Neuronal stem cell (in vitro differentiated cells): ENCODE data around the gene DNAH1.

ENCODE experiments used
- DNase-seq: peaks from one replicate; pipeline ENCODE4 v3.0.0-alpha.2; 2013; ENCODE audit warnings: low spot score
- H2AFZ ChIP-seq: one replicate; pipeline ENCODE4 v1.6.1; 2013; ENCODE audit warnings: mild to moderate bottlenecking, low read length, inconsistent platforms
- H2AK5ac ChIP-seq: 2 replicates; pipeline ENCODE4 v1.6.1; 2013; ENCODE audit warnings: low read depth, mild to moderate bottlenecking, inconsistent platforms, low read length, moderate library complexity, mixed read lengths
- H2BK120ac ChIP-seq: 2 replicates; pipeline ENCODE4 v1.6.1; 2013; ENCODE audit warnings: low read depth, mild to moderate bottlenecking, inconsistent platforms, low read length, moderate library complexity, mixed read lengths
- H2BK12ac ChIP-seq: one replicate; pipeline ENCODE4 v1.6.1; 2013; ENCODE audit warnings: low read length, inconsistent platforms
- H2BK15ac ChIP-seq: 2 replicates; pipeline ENCODE4 v1.6.1; 2013; ENCODE audit warnings: mild to moderate bottlenecking, low read length, inconsistent platforms, mixed read lengths
- H2BK5ac ChIP-seq: one replicate; pipeline ENCODE4 v1.6.1; 2013; ENCODE audit warnings: inconsistent platforms, mild to moderate bottlenecking, low read length, moderate library complexity
- H3K14ac ChIP-seq: one replicate; pipeline ENCODE4 v1.6.1; 2013; ENCODE audit warnings: low read length, inconsistent platforms
- H3K18ac ChIP-seq: 2 replicates; pipeline ENCODE4 v1.6.1; 2013; ENCODE audit warnings: low read length, inconsistent platforms
- H3K23ac ChIP-seq: 2 replicates; pipeline ENCODE4 v1.6.1; 2013; ENCODE audit warnings: low read depth, mild to moderate bottlenecking, mixed read lengths, low read length, inconsistent platforms; ENCODE audit not compliant: poor library complexity
- H3K27ac ChIP-seq: replicated peaks from 3 replicates; pipeline ENCODE4 v1.5.1; 2013; ENCODE audit warnings: low read length, inconsistent platforms
- H3K27me3 ChIP-seq, 3 experiments: 2 replicates each; pipeline ENCODE4 v1.6.1; 2013; ENCODE audit warnings: low read length in 3 of 3, mild to moderate bottlenecking in 2 of 3, inconsistent platforms in 1 of 3, low read depth in 1 of 3, mixed read lengths in 1 of 3, moderate library complexity in 1 of 3; ENCODE audit not compliant: control insufficient read depth in 3 of 3, insufficient read depth in 3 of 3
- H3K36me3 ChIP-seq, 2 donors: replicated peaks in 1 of 2; 2 replicates each; pipeline ENCODE4 v1.6.1; 2013; ENCODE audit warnings: low read length in 2 of 2; ENCODE audit not compliant: control insufficient read depth in 2 of 2, insufficient read depth in 2 of 2
- H3K4ac ChIP-seq: 2 replicates; pipeline ENCODE4 v1.6.1; 2013; ENCODE audit warnings: inconsistent platforms, mild to moderate bottlenecking, low read length, moderate library complexity
- H3K4me1 ChIP-seq, 2 donors: 1 replicate in 1 of 2; 2 replicates in 1 of 2; pipeline ENCODE4 v1.6.1; 2013; ENCODE audit warnings: low read length in 2 of 2, low read depth in 1 of 2; ENCODE audit not compliant: control insufficient read depth in 2 of 2, insufficient read depth in 1 of 2
- H3K4me2 ChIP-seq: one replicate; pipeline ENCODE4 v1.6.1; 2013; ENCODE audit warnings: mild to moderate bottlenecking, low read length, inconsistent platforms; ENCODE audit not compliant: insufficient read depth, poor library complexity, severe bottlenecking
- H3K4me3 ChIP-seq, 2 donors: 2 replicates each; pipeline ENCODE4 v1.5.1; 2013; ENCODE audit warnings: low read length in 2 of 2, mild to moderate bottlenecking in 2 of 2, inconsistent platforms in 1 of 2, moderate library complexity in 1 of 2
- H3K79me1 ChIP-seq: one replicate; pipeline ENCODE4 v1.6.1; 2013; ENCODE audit warnings: low read depth, mild to moderate bottlenecking, inconsistent platforms, low read length, moderate library complexity
- H3K9ac ChIP-seq: one replicate; pipeline ENCODE4 v1.6.1; 2013; ENCODE audit warnings: mild to moderate bottlenecking, low read depth, low read length, inconsistent platforms; ENCODE audit not compliant: poor library complexity
- H3K9me3 ChIP-seq, 2 donors: replicated peaks in 1 of 2; 2 replicates each; pipeline versions ENCODE3 to v1.6.1; 2013; ENCODE audit warnings: low read length in 2 of 2, mild to moderate bottlenecking in 2 of 2, inconsistent platforms in 1 of 2, low read depth in 1 of 2, mixed read lengths in 1 of 2, moderate library complexity in 1 of 2; ENCODE audit not compliant: control insufficient read depth in 2 of 2, insufficient read depth in 1 of 2
- H4K8ac ChIP-seq: one replicate; pipeline ENCODE4 v1.6.1; 2013; ENCODE audit warnings: low read depth, mild to moderate bottlenecking, inconsistent platforms, low read length, moderate library complexity
- H4K91ac ChIP-seq: one replicate; pipeline ENCODE4 v1.6.1; 2013; ENCODE audit warnings: low read length, low read depth, mild to moderate bottlenecking, inconsistent platforms; ENCODE audit not compliant: poor library complexity
- WGBS, 2 donors: extraction: QIAGEN DNeasy Blood & Tissue Kit; methylation state at CpG; one replicate each; pipeline ENCODE4 v1.1.7; 2013; ENCODE audit warnings: missing lambda C conversion rate in 2 of 2, mixed read lengths in 1 of 2; ENCODE audit not compliant: insufficient read length in 2 of 2, insufficient replicate concordance in 1 of 2; ENCODE audit errors: extremely low coverage in 2 of 2; 5-methylcytosine and 5-hydroxymethylcytosine counted together

The DNAH1 gene

GRCh38 chr3:52428151-52429005 is 112.3 kb downstream of the DNAH1 start:
- Histone ChIP-seq H2AFZ (peak overlapping the region; percentile 19), H3K23ac (no peak overlapping the region), H3K4me1 (peaks cover 4 to 5% of the 10 kb centered on the region in 2 donors), H3K14ac (no peak overlapping the region), H4K91ac (no peak overlapping the region), H3K4me2 (no peak overlapping the region), H3K9me3 (no peaks in the 10 kb centered on the region), H2AK5ac (peak overlapping the region; percentile 42), H2BK5ac (no peak overlapping the region), H3K36me3 (no peaks in the 10 kb centered on the region), H3K79me1 (no peaks in the 10 kb centered on the region), H3K27ac (no peak overlapping the region), H3K4me3 (no peak overlapping the region), H3K27me3 (no peaks in the 10 kb centered on the region), H2BK12ac (no peak overlapping the region), H2BK120ac (no peak overlapping the region), H3K4ac (no peak overlapping the region), H2BK15ac (no peak overlapping the region), H3K9ac (no peak overlapping the region), H3K18ac (no peak overlapping the region), H4K8ac (no peak overlapping the region)
- no CpG with 5 or more reads among the region's 7 CpGs for WGBS, 2 donors
- peak; percentile 53 for DNase-seq

DNA sequence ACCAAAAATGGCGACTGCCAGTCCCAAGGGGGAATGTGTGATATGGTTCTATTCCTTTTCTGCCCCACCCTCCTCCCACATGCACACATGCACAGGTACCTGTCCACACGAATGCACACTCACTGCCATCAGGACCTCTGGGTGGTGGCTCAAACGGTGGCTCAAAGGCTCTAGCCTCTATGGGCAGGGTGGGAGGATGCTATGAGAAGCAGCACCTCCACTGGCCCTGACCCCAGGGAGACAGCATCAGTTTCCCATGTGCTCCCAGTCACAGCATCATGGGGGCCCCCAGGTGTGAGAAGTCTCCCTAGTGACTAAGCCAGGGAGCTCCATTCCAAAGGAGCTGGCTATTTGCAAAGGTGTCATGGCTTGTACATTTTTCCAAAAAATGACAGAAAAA is 112.9 kb downstream of the DNAH1 start:
- Histone ChIP-seq H2AFZ (no peak overlapping the region), H3K23ac (no peak overlapping the region), H4K8ac (no peak overlapping the region), H2BK15ac (no peak overlapping the region), H4K91ac (no peak overlapping the region), H3K27me3 (no peaks in the 10 kb centered on the region), H3K4ac (no peak overlapping the region), H3K14ac (no peak overlapping the region), H3K36me3 (no peaks in the 10 kb centered on the region), H3K4me1 (peaks cover 10 to 11% of the 10 kb centered on the region in 2 donors), H2BK12ac (no peak overlapping the region), H2BK120ac (no peak overlapping the region), H3K18ac (no peak overlapping the region), H3K79me1 (no peaks in the 10 kb centered on the region), H2BK5ac (no peak overlapping the region), H3K9me3 (no peaks in the 10 kb centered on the region), H3K9ac (no peak overlapping the region), H2AK5ac (peak overlapping the region; percentile 42), H3K27ac (no peak overlapping the region), H3K4me2 (no peak overlapping the region), H3K4me3 (no peak overlapping the region)
- DNase-seq = no peak
- no CpG with 5 or more reads among the region's 3 CpGs for WGBS, 2 donors

DNA sequence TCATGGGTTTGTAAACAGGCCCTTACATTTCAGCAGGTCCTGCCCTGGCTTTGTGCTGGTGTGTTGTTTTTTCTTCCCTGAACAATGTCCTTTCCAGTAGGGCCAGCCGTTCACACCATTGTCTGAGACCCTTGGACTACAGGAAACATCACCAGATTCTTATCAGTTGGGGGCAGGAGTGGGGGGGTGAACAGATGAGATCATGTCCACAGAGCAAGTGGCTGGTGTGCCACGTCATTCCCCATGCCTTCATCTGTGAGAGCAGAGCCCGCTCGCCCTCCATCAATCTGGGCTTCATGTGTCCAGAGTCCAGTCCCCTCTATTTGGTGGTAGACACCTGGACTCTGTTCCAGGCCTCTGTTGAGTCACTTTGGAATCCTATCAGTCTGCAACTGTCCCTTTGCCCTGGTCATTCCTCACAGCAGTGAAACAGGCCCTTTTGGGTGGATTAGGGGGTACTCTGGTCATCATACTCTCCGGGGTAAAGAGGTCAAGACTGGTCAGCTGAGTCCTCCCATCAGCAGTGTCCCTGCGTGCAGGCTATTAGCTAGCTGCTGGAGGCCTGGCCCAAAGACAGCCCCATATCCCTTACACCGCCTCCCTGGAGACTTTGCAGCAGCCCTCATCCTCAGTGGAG is 113.8 kb downstream of the DNAH1 start:
- H3K9ac ChIP-seq = no peak overlapping the region
- no peak overlapping the region for H3K4ac ChIP-seq
- H4K8ac ChIP-seq = no peak overlapping the region
- no peaks in the 10 kb centered on the region for H3K9me3 ChIP-seq
- H3K23ac ChIP-seq = no peak overlapping the region
- no peak overlapping the region for H3K4me2 ChIP-seq
- no peak overlapping the region for H4K91ac ChIP-seq
- no peaks in the 10 kb centered on the region for H3K79me1 ChIP-seq
- no peak for DNase-seq
- no peak overlapping the region for H3K27ac ChIP-seq
- no peak overlapping the region for H3K4me3 ChIP-seq
- no peak overlapping the region for H2BK5ac ChIP-seq
- no peak overlapping the region for H3K18ac ChIP-seq
- WGBS, 2 donors = no CpG with 5 or more reads among the region's 7 CpGs
- H3K36me3 ChIP-seq = no peaks in the 10 kb centered on the region
- no peak overlapping the region for H2BK12ac ChIP-seq
- H3K14ac ChIP-seq = no peak overlapping the region
- H3K4me1 ChIP-seq = peaks cover 14 to 15% of the 10 kb centered on the region in 2 donors
- no peak overlapping the region for H2BK15ac ChIP-seq
- peaks cover 0 to 2% (median 0%) of the 10 kb centered on the region in 3 experiments for H3K27me3 ChIP-seq
- no peak overlapping the region for H2AK5ac ChIP-seq
- H2BK120ac ChIP-seq = no peak overlapping the region
- no peak overlapping the region for H2AFZ ChIP-seq

DNA sequence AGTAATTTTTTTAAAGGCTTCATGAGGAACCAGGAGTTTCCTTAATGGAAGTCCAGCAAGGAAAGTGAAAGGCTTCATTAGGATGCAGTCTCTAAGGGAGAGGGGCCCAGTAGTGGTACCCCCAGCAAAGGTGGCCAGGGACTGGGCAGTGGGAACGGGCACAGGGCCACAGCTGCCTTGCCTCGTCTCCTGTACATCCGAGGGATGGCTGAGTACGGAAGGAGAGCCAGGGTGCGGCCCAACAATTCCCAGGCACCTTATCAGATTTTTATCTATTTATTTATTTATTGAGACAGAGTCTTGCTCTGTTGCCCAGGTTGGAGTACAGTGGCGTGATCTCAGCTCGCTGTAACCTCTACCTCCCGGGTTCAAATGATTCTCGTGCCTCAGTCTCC is 114.3 kb downstream of the DNAH1 start:
- no peak overlapping the region for H2BK12ac ChIP-seq
- no peak overlapping the region for H3K27ac ChIP-seq
- no peak overlapping the region for H3K4ac ChIP-seq
- no peaks in the 10 kb centered on the region for H3K79me1 ChIP-seq
- no peak overlapping the region for H3K18ac ChIP-seq
- H2BK5ac ChIP-seq = no peak overlapping the region
- no peaks in the 10 kb centered on the region for H3K9me3 ChIP-seq
- no peak for DNase-seq
- H2AK5ac ChIP-seq = no peak overlapping the region
- no peak overlapping the region for H2AFZ ChIP-seq
- H3K4me3 ChIP-seq = no peak overlapping the region
- H3K36me3 ChIP-seq = no peaks in the 10 kb centered on the region
- H3K14ac ChIP-seq = no peak overlapping the region
- peaks cover 0 to 5% (median 0%) of the 10 kb centered on the region in 3 experiments for H3K27me3 ChIP-seq
- no peak overlapping the region for H3K23ac ChIP-seq
- WGBS, 2 donors = no CpG with 5 or more reads among the region's 9 CpGs
- peaks cover 14 to 15% of the 10 kb centered on the region in 2 donors for H3K4me1 ChIP-seq
- H2BK120ac ChIP-seq = no peak overlapping the region
- H3K9ac ChIP-seq = no peak overlapping the region
- H4K91ac ChIP-seq = no peak overlapping the region
- no peak overlapping the region for H3K4me2 ChIP-seq
- no peak overlapping the region for H4K8ac ChIP-seq
- H2BK15ac ChIP-seq = no peak overlapping the region
